Colonic mucosa (tissue), 4 donors: Measurements from ENCODE around the gene ITGB7. TPM values are rescaled to one million over a fixed set of nuclear protein-coding genes. Genes with fewer than 3 reads are reported as not detected.
A peak's percentile ranks its signal among the peaks of the same experiment; 100 is the strongest.

Experiments used
- DNase-seq: peaks from one replicate; pipeline ENCODE4 v3.0.0-alpha.2; 2020
- H3K27ac ChIP-seq: fragments of 200-600 bp; one replicate; pipeline ENCODE4 v1.8.0; 2021
- H3K27me3 ChIP-seq: fragments of 200-600 bp; one replicate; pipeline ENCODE4 v1.8.0; 2021
- H3K36me3 ChIP-seq: fragments of 200-600 bp; one replicate; pipeline ENCODE4 v1.8.0; 2021
- H3K4me1 ChIP-seq: fragments of 200-600 bp; one replicate; pipeline ENCODE4 v1.8.0; 2021; ENCODE audit warnings: mild to moderate bottlenecking
- H3K4me3 ChIP-seq: fragments of 200-600 bp; one replicate; pipeline ENCODE4 v1.8.0; 2021
- H3K9ac ChIP-seq, 2 donors: one replicate each; pipeline ENCODE4 v1.7.0; 2013; ENCODE audit warnings: control low read depth in 2 of 2, low read depth in 2 of 2, low read length in 2 of 2
- H3K9me3 ChIP-seq: fragments of 200-600 bp; one replicate; pipeline ENCODE4 v1.8.0; 2021
- intact Hi-C: fragments of 100-400 bp; cut with DNase I; formaldehyde crosslinking; loops from one replicate; pipeline ENCODE4 v1.14.1; 2022
- total RNA-seq, 2 donors: library from RNA; stranded (reverse); fragmentation: NEBNext Ultra II Directional in 1 of 2; extraction: Animal tissue kit (Norgen Biotek cat#: 25700) in 1 of 2; gene quantifications; one replicate each; pipeline ENCODE4 v1.2.1, GENCODE V29; 2021
- TF ChIP-seq, protein P1 (sequence below): fragments of 200-600 bp; IDR thresholded peaks from one replicate; pipeline ENCODE4 v1.8.0; 2022; ENCODE audit warnings: antibody characterized with exemption, mild to moderate bottlenecking
- donor health status: healthy.
- donor health status: DM: no; HTN: no; CAD: no.
- donor health status: DM: no; HTN: no; CAD: no.

Gene ITGB7
- total RNA-seq, 2 donors from 2014 or later = 5.3 to 8.8 TPM

DNA sequence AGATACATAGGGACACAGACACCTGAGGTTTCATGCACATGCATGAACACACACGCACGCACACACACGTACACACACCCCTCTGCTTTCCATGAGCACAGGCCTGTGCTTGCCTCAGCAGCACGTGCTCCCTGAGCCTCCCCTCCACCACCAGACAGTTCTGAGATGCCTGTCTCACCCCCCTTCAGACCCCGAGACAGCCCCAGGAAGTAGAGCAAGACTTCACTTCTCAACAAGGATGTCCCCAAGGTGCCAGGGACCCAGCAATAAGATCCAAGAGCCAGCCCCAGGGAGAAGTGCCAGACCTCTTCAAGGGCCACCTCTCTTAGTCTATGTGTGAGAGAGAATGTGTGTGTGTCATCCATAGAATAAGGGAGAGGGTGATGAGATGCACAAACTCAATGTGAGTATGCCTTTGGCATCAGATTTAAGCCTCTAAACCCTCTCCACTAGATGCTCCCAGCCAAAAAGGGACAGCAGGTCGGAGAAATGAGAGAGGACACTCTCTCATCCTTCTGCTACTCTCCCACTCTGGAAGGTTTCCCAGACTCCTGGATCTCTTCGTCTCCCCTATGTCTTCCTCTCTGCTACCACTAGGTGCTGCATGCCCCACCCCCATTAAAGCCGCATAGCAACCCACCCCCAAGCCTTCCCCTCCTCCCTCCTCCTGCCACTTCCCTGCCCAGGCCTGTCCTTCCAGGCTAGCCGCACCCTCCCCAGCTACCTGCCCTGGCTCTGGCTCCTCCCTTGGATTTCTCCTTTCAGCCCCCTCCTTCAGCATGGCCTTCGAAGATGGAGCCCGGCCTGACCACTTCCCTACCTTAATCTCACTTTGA, 17.2 kb upstream of the ITGB7 start:
- Histone ChIP-seq H3K4me3 (no peak overlapping the region), H3K27ac (peak overlapping the region; percentile 37), H3K27me3 (no peaks in the 10 kb centered on the region), H3K9ac (peak overlapping the region in 1 of 2 donors; percentile 42), H3K9me3 (no peaks in the 10 kb centered on the region), H3K36me3 (no peaks in the 10 kb centered on the region), H3K4me1 (peaks cover 5% of the 10 kb centered on the region)
- intact Hi-C loops = no loop called here
- TF ChIP-seq, protein P1, sequence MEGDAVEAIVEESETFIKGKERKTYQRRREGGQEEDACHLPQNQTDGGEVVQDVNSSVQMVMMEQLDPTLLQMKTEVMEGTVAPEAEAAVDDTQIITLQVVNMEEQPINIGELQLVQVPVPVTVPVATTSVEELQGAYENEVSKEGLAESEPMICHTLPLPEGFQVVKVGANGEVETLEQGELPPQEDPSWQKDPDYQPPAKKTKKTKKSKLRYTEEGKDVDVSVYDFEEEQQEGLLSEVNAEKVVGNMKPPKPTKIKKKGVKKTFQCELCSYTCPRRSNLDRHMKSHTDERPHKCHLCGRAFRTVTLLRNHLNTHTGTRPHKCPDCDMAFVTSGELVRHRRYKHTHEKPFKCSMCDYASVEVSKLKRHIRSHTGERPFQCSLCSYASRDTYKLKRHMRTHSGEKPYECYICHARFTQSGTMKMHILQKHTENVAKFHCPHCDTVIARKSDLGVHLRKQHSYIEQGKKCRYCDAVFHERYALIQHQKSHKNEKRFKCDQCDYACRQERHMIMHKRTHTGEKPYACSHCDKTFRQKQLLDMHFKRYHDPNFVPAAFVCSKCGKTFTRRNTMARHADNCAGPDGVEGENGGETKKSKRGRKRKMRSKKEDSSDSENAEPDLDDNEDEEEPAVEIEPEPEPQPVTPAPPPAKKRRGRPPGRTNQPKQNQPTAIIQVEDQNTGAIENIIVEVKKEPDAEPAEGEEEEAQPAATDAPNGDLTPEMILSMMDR = no peak
- peak; percentile 55 for DNase-seq

DNA sequence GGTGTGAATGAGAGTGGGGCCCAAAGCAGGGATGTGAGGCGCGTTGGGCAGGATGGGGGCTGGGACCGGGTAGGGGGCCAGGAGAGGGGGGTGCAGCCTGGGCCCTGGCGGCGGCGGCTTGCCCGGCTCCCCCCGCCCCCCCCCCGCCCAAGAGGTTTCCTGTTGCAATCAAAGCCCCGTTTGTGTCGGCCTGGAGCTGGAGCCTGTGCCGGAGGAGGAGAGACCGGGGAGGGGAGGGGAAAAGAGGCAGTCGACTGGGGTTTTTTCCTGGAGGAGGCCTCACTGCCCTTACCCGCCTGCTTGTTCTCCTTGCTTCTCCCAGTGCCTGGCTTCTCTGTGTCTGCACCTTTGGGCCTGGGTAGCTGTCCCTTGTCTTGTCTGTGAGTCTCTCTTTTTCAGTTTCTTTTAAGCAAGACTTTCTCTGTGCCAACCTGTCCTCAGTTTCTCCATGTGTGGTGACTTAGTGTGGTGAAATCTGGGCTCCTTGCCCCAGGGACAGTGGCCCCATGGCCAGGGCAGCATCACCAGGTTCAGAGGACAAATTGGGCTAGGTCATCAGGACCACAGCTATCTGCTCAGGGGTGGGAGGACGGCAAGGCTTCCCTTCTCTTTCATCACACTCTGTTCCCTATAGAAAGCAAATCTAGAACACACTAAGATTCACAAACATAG, 16.5 kb upstream of the ITGB7 start:
- Histone ChIP-seq H3K4me3 (no peak overlapping the region), H3K9ac (peak overlapping the region in 1 of 2 donors; percentile 42), H3K36me3 (no peaks in the 10 kb centered on the region), H3K27ac (peak overlapping the region; percentile 37), H3K9me3 (no peaks in the 10 kb centered on the region), H3K27me3 (no peaks in the 10 kb centered on the region), H3K4me1 (peaks cover 5% of the 10 kb centered on the region)
- DNase-seq = no peak
- intact Hi-C loops = no loop called here
- TF ChIP-seq, protein P1 = no peak

DNA sequence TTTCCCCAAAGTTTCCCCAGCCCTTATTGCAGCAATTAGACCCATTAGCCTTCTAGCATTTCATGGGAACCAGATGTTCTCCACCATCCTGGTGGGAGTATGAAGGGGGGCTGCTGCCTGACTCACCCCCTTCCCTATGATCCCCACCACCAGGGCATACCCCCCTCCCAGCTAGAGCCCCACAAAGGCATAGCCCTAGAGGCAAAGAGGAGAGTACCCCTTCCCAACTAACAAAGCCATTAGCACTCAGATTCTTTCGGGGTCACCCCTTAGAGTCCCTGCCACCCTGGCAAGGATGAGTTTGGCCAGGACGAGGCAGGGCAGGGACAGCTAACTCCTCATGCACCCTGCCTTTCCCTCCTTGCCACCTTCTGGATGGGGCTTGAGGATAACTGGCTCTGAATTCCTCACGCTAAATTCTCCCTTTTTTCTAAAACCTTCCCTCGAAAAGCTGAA, 15.8 kb upstream of the ITGB7 start:
- Histone ChIP-seq H3K4me1 (peaks cover 12% of the 10 kb centered on the region), H3K9ac (peak overlapping the region in 1 of 2 donors; percentile 99), H3K36me3 (no peaks in the 10 kb centered on the region), H3K27me3 (no peaks in the 10 kb centered on the region), H3K27ac (peak overlapping the region; percentile 27), H3K9me3 (no peaks in the 10 kb centered on the region), H3K4me3 (no peak overlapping the region)
- DNase-seq = no peak
- TF ChIP-seq, protein P1 = no peak
- intact Hi-C loops = no loop called here

DNA sequence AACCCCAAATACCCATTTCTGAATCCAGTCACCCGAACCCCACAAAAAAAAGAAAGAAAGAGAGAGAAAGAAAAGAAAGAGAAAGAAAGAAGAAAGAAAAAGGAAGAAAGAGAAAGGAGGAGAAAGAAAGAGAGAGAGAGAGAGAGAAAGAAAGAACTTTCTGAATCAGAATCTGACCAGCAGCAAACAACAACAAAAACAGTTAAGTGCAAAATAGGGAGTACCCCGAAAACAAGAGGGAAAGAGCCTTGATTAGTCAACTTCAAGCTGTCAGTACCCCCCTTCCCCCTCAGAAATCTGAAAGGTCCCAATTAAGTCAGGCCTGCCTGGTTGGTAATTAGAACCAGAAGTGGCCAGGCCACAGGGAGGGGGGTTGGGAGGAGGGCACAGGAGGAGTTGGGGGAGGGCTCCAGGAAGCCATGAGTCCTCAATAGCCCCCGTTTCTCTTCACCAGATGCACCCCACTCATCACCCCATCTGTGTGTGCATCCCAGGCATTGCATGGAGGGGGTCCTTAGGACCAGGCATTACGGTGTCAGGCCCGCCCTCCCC, 15.2 kb upstream of the ITGB7 start:
- Histone ChIP-seq H3K4me1 (peaks cover 17% of the 10 kb centered on the region), H3K4me3 (peak overlapping the region; percentile 63), H3K36me3 (no peaks in the 10 kb centered on the region), H3K27me3 (no peaks in the 10 kb centered on the region), H3K27ac (peak overlapping the region; percentile 98), H3K9me3 (no peaks in the 10 kb centered on the region), H3K9ac (peak overlapping the region; percentile 80 to 99)
- intact Hi-C loops = no loop called here
- DNase-seq = no peak
- TF ChIP-seq, protein P1 = no peak
